ENCODE measurements around the gene NRP2. TPM values are rescaled to one million over a fixed set of nuclear protein-coding genes. Genes with fewer than 3 reads are reported as not detected.

The NRP2 gene
- total and polyA plus RNA-seq, 2 of the 13 experiments (the other 11 are each of a cell fraction or from before 2014, with no cell fraction given), result 0.65 to 1.4 TPM

- TF ChIP-seq AHDC1 (CRISPR knock-in tag; IDR thresholded peaks at IDR 0.05; ENCODE audit: borderline replicate concordance) (peak; percentile 38; the same call in 1 of the 2 replicates), TAF1 (CRISPR knock-in tag; IDR thresholded peaks at IDR 0.05) (no peak), MTA1 (CRISPR knock-in tag; IDR thresholded peaks at IDR 0.05; ENCODE audit: borderline replicate concordance) (no peak), ZBTB7A (CRISPR knock-in tag; IDR thresholded peaks at IDR 0.05) (no peak), ZNF816 (CRISPR knock-in tag; IDR thresholded peaks at IDR 0.05; ENCODE audit: borderline replicate concordance) (no peak), DRAP1 (CRISPR knock-in tag; IDR thresholded peaks at IDR 0.05) (no peak), BRCA1 (CRISPR knock-in tag; IDR thresholded peaks at IDR 0.05) (no peak), XBP1 (CRISPR knock-in tag; IDR thresholded peaks at IDR 0.05) (no peak), TFDP1 (CRISPR knock-in tag; IDR thresholded peaks at IDR 0.05; ENCODE audit: borderline replicate concordance) (no peak), TOPORS (CRISPR knock-in tag; IDR thresholded peaks at IDR 0.05) (0 out of 2 replicates have a peak, but pooled peaks have one; percentile 23), MAFF (IDR thresholded peaks at IDR 0.05; ENCODE audit: low read depth, low read length) (no peak), ZKSCAN8 (CRISPR knock-in tag; IDR thresholded peaks at IDR 0.05; ENCODE audit: borderline replicate concordance) (no peak), ATF6 (CRISPR knock-in tag; conservative IDR thresholded peaks at IDR 0.05) (no peak), SNAPC5 (CRISPR knock-in tag; IDR thresholded peaks at IDR 0.05; ENCODE audit: borderline replicate concordance) (0 out of 2 replicates have a peak, but pooled peaks have one; percentile 48)
These were observed 101.7 kb downstream of the NRP2 start (continued) for GRCh38 chr2:205783872-205784499.
